ENCODE results near the gene CDHR1.
"Not testable (repeated sequence)": the region's sequence is repeated elsewhere in the genome, so short reads cannot be mapped to it uniquely, and the experiment has no call there.

The CDHR1 gene

DNA sequence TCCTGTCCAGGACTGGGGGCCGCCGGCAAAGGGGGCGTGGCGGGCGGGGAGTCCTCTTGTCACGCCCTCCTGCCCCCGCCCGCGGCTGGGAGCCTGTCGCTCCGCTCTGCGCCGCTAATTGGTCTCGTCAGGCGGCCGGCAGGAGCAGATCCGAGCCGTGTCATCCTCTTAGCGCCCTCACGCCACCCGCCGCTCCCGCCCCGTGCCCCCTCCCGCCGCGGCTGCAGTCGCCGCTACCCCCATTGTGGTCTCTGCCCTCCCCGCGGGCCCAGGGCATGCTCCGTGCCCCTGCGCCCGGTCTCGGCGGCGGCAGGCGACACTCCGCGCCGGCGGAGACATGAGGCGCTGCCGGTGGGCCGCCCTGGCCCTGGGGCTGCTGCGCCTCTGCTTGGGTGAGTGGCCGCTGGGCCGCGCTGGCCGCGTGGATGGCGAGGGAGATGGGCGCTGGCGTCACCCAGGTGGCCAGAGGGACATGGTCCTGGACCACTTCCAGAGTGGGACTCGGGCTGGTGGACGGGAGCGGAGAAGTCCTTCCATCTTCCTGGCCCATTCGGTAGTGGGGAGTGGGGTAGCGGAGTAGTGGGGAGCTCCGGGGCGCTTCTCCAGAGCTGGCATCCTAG, at the start of gene CDHR1:
CDHR1 (plus strand) TSS at position 114 of the 620 bp plus-strand sequence; CDS start at position 338, 224 bp downstream.
- peak; percentile 37 for DNase-seq (ENCODE audit: low read depth)

GRCh38 chr10:84147347-84147746, 47.0 kb upstream of the CDHR1 start:
- no peak for DNase-seq (ENCODE audit: low read depth)

DNA sequence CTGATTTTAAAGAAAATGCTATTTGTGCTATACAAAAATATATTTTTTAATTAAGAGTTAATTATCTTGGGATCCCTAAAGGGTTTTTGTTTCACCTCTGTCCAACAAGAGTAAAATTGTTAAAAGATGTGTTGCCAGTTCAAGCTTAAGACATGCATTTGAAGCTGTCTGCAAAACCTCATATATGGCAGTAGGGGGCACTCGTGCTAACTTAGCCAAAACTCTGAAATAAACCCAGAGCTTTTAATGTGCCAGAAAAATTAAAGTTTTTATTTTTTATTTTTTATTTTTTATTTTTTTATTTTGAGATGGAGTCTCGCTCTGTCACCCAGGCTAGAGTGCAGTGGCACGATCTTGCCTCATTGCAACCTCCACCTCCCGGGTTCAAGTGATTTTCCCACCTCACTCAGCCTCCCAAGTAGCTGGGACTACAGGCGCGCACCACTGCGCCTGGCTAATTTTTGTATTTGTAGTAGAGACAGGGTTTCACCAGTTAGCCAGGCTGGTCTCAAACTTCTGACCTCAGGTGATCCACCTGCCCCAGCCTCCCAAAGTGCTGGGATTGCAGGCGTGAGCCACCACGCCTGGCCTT, 46.2 kb upstream of the CDHR1 start:
- not testable (repeated sequence) for DNase-seq (ENCODE audit: low read depth)

DNA sequence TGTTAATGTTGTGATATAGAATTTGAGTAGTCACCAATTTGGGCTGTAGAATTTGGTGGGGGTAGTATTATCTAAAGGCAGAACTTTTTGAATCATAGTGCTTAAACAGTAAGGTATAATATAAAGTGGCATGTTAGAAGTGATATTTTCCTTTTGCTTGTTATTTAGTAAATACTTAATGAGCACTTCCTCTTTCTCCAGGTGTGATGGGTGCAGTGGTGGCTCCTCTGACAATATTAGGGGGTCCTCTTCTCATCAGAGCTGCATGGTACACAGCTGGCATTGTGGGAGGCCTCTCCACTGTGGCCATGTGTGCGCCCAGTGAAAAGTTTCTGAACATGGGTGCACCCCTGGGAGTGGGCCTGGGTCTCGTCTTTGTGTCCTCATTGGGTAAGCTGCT, 44.5 kb upstream of the CDHR1 start:
- DNase-seq (ENCODE audit: low read depth): no peak

GRCh38 chr10:84152769-84153168, 41.6 kb upstream of the CDHR1 start:
- no peak for DNase-seq (ENCODE audit: low read depth)

GRCh38 chr10:84155521-84155920, 38.8 kb upstream of the CDHR1 start:
- no peak for DNase-seq (ENCODE audit: low read depth)

- no peak for DNase-seq (ENCODE audit: low read depth)
These were observed 38.3 kb upstream of the CDHR1 start for GRCh38 chr10:84156009-84156408.

GRCh38 chr10:84156768-84157167, 37.6 kb upstream of the CDHR1 start:
- DNase-seq (ENCODE audit: low read depth): peak; percentile 38

GRCh38 chr10:84158061-84158460, 36.3 kb upstream of the CDHR1 start:
- no peak for DNase-seq (ENCODE audit: low read depth)

DNA sequence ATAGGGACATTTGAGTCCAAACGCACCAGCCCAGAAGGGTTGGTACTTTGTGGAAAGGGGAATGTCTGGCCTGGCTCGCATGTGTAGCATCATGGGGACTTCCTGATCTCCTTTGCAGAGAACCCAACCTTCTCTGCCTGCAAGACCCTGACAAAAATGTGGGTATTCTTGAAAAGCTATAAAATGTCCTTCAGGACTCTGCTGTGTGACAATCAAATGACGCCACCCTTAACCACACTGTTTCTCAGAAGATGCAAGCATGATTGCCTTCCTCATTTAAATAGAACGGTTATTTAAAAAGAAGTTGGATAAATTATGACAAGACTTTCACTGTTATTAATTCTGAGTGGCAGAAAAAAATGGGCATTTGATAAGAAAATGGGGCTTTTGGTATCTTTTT, 35.8 kb upstream of the CDHR1 start:
- no peak for DNase-seq (ENCODE audit: low read depth)

- no peak for DNase-seq (ENCODE audit: low read depth)
These were observed 35.2 kb upstream of the CDHR1 start for GRCh38 chr10:84159076-84159685.

DNA sequence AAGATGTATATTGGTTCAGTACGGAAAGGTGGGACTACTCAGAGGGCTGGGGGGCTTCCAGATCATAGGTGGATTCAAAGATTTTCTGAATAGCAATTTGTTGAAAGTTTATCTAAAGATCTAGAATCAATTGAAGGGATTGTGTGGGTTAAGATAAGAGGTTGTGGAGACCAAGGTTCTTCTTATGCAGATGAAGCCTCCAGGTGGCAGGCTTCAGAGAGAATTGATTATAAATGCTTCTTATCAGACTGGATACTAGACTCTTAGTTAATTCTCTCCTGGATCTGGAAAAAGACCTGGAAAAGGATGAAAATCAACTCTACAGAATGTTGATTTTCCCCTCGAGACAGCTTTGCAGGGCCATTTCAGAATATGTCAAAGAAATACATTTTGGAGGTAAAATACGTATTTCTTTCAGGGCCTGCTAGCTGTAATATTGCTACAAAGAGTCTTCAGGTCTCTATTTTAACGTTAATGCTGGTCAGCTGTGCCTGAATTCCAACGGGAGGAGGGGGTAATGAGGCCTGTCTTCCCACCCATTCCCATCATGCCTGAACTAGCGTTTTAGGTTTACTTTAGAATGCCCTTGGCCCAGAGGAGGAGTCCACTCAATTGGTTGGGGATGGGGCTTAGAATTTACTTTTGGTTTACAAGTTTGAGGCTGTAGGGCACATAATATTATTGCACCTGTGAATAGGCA, 33.5 kb upstream of the CDHR1 start:
- DNase-seq (ENCODE audit: low read depth): no peak

GRCh38 chr10:84163996-84164395, 30.3 kb upstream of the CDHR1 start:
- no peak for DNase-seq (ENCODE audit: low read depth)

DNA sequence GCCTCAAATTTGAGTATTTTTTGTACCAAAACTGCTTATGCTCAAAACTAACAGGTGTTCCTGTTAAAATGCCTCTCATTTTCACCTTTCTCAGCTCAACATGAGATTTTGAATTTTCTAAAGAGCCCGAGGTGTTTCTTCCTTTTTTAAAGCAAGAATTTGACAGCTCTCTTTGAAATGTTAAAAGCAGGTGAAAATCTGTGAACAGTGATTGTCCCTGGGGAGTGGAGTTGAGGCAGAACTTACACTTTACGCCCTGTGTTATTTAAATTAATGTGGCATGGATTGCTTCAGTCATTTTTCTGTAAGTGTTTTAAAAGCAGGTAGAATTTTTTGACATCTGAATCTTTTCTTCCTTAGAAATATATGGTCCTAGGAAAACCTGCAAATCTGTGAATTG, 29.9 kb upstream of the CDHR1 start:
- DNase-seq (ENCODE audit: low read depth): no peak

DNA sequence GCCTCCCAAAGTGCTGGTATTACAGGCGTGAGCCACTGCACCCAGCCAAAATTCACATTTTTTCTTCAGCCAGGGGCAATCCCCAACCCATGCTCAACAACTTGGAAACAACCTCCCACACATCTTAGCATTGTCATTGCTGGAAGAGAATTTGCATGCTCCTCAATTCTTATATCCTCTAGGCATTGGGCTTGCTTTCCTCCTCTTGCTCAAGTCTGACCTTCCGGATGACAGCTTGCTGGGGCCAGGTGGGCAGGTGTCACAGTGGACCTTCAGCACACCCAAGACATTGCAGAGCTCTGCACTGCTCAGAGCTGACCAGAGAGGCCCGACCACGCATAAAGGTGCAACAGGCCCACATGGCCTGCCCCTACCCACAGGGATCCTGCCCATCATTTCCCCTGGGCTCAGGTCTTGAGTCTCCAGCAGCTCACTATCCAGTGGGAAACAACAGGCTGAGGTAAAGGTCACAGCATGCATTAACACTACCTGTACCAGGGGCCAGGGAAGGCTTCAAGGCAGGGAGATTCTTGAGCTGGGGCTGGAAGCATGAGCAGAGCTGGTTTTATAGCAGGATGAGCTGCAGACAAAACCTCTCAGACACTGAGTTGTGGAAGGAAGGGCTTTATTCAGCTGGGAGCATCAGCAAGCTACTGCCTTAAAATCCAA, 27.6 kb upstream of the CDHR1 start:
- no peak for DNase-seq (ENCODE audit: low read depth)

GRCh38 chr10:84167289-84167653, 27.1 kb upstream of the CDHR1 start:
- DNase-seq (ENCODE audit: low read depth): not testable (repeated sequence)

DNA sequence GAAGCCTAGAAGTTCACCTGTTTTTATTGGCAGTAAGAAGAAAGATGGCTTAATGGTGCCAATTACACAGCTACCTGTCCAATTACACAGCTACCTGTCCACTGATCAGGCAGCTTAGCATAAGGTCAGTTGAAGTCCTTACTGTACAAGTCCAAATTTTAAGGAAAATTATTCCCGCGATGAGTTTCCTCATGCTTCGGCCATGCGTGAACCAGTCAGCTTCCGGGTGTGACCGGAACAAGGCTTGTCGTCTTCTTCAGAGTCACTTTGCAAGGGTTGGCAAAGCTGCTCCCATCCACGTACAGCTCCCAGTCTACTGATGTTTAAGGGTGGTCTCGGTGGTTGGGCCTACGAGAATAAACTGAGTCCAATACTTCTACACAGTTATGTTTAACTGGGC, 26.0 kb upstream of the CDHR1 start:
- DNase-seq (ENCODE audit: low read depth): not testable (repeated sequence)

DNA sequence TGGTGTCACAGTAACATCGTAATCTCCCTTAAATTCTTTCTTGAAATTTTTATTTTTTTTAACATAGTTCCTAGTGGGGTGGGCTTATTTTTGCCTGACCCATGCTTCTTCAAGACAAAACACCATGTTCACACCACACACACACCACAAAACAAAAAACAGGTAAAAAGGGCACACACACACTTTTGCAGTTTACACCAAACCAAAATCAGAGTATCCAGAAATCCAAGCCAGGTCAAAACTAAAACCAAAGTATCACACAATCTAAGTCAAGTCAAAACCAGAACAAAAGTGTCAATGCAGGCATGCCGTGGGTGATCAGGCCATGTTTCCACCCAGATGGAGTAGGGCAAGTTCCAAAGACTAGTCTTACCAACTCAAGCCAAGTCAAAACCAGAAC, 23.1 kb upstream of the CDHR1 start:
- DNase-seq (ENCODE audit: low read depth): not testable (repeated sequence)

DNA sequence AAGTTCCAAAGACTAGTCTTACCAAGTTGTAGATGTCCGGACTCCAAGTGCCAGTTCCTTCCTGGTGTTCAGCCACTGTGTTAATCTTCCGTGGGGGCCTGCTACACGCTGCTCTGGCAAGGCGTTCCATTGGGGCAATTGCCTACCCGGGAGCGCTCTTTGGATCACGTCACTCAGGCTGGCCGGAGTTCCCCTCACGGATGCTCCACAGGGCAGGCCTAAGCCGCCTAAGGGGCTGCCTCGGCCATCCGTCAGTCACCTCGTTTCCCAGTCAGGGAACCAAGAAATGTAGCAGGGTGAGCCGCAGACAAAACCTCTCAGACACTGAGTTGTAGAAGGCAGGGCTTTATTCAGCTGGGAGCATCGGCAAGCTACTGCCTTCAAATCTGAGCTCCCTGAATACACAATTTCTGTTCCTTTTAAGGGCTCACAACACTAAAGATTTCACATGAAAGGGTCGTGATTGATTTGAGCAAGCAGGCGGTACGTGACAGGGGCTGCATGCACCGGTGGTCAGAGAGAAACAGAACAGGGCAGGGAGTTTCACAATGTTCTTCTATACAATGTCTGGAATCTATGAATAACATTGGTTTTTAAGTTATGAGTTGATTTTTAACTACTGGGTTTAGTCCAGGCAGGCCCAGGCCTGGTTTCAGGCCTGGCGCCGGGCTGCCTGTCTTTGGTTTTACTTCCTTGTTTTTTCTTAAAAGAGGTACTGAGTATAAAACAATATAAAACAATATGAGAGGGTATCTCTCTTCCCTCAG, 22.5 kb upstream of the CDHR1 start:
- DNase-seq (ENCODE audit: low read depth): not testable (repeated sequence)

- DNase-seq (ENCODE audit: low read depth): no peak
These were observed 21.6 kb upstream of the CDHR1 start for GRCh38 chr10:84172467-84173356.

DNA sequence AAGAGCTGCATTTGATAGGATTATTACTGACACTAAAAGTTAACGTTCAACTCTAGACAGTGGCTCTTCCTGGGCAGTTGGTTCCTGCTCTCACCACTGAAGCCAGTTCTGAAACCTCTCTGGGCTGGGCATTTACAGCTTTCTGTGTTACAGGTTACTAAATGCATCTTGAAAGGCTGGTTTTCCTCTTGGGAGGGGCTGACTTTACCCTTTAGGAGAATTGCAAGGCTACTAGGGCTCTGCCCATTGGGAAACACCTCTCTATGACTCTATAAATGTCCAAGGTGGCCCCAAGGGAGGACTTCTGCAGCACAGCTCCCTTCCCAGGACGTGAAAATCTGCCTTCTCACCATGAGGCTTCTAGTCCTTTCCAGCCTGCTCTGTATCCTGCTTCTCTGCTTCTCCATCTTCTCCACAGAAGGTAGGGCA, 20.8 kb upstream of the CDHR1 start, which contains the start of gene GPR15LG:
GPR15LG (plus strand) TSS at position 301 of the 429 bp plus-strand sequence; CDS start at position 352, 51 bp downstream.
- DNase-seq (ENCODE audit: low read depth): no peak
